ENCODE results near the gene ARHGAP22.

ARHGAP22 gene

DNA sequence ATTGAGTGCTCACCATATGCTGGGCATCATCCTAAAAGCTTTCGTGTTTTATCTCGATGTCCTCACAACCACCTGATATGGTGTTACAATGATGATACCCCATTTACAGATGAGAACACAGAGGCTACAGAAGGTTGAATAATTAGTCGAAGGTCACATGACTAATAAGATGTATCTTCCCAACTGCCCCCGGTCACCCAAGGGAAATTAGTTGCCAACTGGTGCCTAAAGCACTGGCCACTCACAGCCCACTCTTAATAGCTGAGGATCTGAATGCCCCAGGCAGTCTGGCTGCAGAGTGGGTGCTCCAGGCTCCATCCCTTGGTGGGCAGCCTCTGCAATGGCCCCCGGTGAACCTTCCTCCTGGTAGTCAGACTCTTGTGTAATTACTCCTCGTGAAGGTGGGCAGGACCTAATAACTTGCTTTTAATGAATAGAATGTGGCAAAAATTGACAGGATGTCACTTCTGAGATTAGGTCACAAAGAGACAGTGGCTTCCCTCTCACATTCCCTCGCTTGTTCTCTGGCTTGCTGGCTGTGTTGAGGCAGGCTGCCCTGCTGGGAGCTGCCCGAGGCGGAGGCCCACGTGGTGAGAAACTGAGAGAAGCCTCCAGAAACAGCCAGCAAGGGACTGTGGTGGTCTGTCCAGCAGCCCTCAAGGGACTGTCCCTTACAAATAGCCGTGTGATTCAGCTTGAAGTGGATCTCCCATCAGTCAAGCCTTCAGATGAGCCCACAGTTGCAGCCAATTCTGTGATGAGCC is 109.4 kb downstream of the ARHGAP22 start:
- DNase-seq, result no peak

DNA sequence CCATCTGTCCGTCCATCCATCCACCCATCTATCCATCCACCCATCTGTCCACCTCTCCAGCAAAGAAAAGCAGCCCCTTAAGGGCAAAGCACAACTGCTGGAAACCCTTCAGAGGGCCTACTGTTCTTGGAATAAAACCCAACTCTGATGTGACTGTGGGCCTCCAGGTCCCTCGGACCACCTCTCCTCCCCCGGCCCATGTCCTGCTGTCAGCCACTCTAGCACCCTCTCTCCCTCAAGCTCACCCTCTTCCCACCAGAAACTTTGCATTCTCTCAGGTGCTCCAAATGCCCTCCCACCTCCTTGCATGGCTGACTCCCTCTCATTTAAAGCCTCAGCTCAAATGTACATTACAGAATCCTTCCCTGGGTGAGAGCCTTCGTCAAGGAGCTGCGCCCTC is 110.3 kb downstream of the ARHGAP22 start:
- DNase-seq, result no peak

GRCh38 chr10:48494073-48494472 is 110.8 kb downstream of the ARHGAP22 start:
- DNase-seq, result no peak

- DNase-seq, result no peak
Observed at GRCh38 chr10:48493083-48493871, 111.6 kb downstream of the ARHGAP22 start.

DNA sequence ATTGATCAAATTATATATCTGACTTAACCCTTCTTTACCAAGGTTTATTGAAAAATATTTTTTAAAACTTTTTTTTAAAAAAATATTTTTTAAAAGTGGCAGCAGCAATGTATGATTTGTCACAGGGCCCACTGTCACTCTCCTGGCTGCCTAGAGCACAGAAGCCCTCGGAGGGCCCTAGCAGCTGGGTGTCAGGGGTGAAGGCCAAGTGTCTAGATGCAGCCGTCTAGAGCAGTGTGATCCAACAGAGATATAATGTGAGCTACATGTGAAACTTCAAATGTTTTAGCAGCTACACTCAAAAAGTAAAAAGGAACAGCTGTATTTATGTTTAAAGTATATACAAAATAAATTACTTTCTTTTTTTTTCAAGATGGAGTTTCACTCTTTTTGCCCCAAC is 112.7 kb downstream of the ARHGAP22 start:
- no peak for DNase-seq

GRCh38 chr10:48491392-48492139 is 113.3 kb downstream of the ARHGAP22 start:
- no peak for DNase-seq

GRCh38 chr10:48490946-48491345 is 113.9 kb downstream of the ARHGAP22 start:
- no peak for DNase-seq

DNA sequence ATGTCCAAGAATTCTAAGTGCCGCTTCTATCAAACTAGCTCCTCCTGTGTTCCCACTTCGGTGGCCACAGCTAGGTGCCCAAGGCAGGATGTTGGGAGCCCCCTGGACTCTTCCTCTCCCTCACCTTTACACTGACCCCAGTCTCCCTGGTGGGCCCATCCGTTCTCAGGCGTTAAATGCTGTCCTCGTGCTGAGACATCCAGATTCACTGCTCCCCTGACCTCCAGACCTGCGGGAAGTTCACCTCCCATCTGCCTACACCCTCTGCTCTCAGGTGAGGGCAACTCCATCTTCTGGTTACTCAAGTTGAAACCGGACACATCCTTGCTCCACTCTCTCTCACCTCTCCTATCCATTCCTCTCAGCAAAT is 114.3 kb downstream of the ARHGAP22 start:
- DNase-seq, result no peak

DNA sequence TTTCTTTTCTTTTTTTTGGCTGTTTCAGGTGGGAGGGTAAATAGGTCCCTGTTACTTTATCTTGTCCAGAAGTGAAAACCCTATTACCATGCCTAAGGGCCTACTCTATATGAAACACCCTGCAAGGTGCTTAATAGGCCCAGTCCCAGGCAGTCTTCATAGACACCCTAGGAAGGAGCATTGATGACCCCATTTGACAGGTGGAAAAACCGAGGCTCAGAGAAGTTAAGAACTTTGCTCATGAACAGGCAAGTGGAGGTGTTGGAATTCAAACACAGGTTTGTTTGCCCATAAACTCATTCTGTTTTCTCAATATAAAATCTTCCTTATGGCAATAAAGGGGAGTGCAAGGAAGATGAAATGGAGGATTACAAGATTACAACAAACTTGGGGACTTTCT is 115.8 kb downstream of the ARHGAP22 start:
- DNase-seq, result no peak

- no peak for DNase-seq
Observed at GRCh38 chr10:48487244-48487643, 117.6 kb downstream of the ARHGAP22 start.

DNA sequence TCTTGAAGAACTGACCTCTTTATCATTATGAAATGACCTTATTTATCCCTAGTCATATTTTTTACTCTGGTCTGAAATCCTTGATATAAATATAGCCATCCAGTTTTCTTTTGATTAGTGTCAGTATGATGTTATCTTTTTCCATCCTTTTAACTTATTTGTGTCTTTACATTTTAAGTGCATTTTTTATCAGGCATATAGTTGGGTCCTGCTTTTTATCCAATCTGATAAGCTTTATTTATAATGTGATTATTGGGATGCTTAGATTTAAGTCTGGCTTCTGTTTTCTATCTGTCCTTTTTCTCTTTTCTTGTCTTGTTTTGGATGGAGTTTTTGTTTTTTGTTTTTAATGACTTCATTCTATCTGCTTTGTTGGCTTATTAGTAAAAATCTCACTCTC is 119.2 kb downstream of the ARHGAP22 start:
- DNase-seq, result no peak

GRCh38 chr10:48484911-48485310 is 120.0 kb downstream of the ARHGAP22 start:
- no peak for DNase-seq

GRCh38 chr10:48482207-48482606 is 122.7 kb downstream of the ARHGAP22 start:
- DNase-seq, result no peak

- no peak for DNase-seq
Observed at GRCh38 chr10:48481385-48481784, 123.5 kb downstream of the ARHGAP22 start.

- DNase-seq, result no peak
Observed at GRCh38 chr10:48480397-48481374, 124.2 kb downstream of the ARHGAP22 start.

- no peak for DNase-seq
Observed at GRCh38 chr10:48478980-48479811, 125.7 kb downstream of the ARHGAP22 start.

GRCh38 chr10:48478469-48478868 is 126.4 kb downstream of the ARHGAP22 start:
- no peak for DNase-seq

DNA sequence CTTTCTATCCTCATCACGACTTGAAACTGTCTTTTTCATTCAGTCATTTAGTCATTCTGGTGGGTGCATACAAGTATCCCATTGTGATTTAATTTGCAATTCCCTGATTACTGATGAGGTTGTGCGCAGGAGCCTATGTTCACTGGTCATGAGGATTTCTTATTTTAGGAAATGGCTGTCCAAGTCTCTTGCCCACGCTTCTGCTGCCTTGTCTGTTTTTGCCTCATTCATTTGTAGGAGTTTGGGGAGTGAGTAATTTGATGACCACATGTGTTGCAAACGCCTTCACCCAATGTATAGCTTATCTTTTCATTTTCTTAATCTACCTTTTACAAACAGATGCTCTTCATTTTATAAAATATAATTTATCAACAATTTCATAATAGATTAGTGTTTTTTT is 127.3 kb downstream of the ARHGAP22 start:
- no peak for DNase-seq

DNA sequence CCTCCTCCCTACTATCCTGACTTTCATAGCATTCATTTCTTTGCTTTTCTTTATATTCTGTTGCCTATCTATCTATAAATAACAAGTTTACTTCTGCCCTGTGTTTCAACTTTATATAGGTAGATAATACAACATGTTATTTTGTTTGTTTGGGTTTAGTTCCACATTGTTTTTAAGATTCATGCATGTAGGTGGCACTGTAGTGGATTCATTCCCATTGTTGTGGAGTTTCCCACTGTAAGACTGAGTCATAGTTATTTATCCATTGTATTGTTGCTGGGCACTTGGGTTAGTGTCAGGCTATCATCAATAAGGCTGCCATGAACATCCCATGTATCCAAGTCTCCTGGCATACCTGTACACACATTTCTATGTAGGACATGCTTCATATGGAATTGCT is 127.7 kb downstream of the ARHGAP22 start:
- DNase-seq, result no peak

DNA sequence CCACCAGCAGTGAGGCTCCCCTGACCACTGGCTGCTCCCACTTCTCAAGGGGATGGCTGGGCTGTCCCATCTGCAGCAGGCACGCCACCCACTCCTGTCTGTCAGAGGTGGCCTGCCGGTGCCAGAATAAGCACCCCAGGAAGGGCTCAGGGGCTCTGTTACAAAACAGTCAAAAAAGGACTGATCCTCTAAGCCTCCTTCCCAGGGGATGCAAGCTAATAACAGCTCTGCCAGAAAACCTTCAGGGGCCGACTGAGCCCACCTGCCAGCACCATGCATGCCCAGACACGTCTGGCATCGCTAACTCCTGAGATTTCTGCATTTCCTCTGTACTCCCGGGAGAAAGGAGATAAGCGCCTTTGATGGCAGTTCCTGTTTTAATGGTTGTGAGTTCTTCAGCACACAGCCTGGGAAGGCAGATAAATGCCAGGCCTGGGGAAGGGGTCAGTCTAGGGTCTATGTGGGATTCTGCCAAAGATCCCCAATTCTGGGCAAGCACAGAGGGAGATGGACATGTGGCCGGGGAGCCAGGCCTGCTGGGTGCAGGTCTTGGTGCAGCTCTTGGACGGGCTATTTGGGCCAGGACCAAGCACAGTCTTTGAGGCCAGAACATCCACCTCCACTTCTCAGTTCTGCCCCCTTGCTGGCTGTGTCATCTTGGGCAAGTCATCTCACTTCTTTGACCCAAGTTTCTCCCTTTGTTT is 128.4 kb downstream of the ARHGAP22 start:
- no peak for DNase-seq

GRCh38 chr10:48475943-48476278 is 129.0 kb downstream of the ARHGAP22 start:
- no peak for DNase-seq
